ENCODE data around the gene KNTC1.
"Not testable (repeated sequence)": the region's sequence is repeated elsewhere in the genome, so short reads cannot be mapped to it uniquely, and the experiment has no call there.

DNA sequence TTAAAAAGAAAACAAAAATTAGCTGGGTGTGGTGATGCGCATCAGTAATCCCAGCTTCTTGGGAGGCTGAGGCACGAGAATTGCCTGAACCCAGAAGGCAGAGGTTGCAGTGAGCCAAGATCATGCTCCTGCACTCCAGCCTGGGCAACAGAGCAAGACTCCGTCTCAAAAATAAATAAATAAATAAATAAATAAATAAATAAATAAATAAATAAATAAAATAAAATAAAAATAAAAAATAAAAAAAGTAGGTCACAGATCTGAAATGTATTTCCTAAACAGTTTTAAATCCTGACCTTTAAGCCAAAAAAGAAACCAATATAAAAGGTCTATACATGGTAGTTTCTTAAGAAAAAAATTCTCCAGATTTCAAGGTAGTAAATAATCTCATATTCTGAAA is 14.0 kb upstream of the KNTC1 start:
- not testable (repeated sequence) for TF ChIP-seq CTCF, EP300, POLR2AphosphoS5 (IDR thresholded peaks at IDR 0.05)
